Activated CD4-positive, alpha-beta T cell treated with anti-CD3 and anti-CD28 coated beads, Interleukin-2, amount 50 U/mL, for 24 hours (primary cell): Measurements from ENCODE around the gene HDAC1.

Experiments
- DNase-seq, 2 donors: peaks; one replicate each; pipeline ENCODE4 v3.0.0-alpha.2; 2020; ENCODE audit warnings: low read depth in 1 of 2, low spot score in 1 of 2

The HDAC1 gene

DNA sequence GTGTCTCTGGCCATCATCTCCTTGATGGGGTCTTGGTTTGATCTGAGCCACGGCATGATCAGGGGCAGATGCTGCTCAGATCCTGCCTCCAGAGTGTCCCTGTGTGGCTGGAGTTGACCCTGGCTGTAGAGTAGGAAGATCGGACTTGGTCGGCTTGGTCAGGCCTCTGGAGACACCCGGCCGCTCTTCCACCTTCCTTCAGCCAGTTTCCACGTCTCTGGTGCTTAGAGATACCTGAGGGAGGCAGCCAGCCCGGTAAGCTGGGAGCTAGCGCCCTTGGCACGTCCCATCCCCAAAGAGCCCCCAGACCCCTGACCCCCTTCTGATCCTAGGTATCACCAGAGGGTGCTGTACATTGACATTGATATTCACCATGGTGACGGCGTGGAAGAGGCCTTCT lies 35.3 kb downstream of the HDAC1 start:
- DNase-seq, result no peak

DNA sequence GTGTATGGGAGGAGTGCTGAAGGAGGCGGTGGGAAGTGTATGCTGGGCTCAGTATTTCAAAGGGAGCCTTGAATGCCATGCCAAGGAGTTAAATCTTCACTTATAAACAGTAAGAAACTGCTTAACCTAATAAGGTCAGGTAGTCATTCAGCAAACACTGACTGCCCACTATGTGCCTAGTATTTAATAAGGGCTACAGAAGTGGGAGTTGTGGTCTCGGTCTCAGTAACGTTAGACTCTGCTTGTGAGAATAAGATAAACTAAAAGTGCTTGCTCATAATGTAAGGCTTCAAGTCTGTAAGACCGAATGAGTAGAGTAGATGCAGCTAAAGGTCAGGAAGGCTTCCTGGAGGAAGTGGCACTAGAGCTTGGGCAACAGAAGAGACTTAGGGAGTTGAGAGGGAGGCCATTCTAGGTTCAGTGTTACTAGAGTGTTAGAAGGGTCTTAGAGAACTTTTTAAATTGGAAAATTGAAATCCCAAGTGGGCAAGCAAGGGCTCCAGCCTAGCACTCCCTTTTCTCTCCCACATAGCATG lies 38.1 kb downstream of the HDAC1 start:
- DNase-seq, result no peak

DNA sequence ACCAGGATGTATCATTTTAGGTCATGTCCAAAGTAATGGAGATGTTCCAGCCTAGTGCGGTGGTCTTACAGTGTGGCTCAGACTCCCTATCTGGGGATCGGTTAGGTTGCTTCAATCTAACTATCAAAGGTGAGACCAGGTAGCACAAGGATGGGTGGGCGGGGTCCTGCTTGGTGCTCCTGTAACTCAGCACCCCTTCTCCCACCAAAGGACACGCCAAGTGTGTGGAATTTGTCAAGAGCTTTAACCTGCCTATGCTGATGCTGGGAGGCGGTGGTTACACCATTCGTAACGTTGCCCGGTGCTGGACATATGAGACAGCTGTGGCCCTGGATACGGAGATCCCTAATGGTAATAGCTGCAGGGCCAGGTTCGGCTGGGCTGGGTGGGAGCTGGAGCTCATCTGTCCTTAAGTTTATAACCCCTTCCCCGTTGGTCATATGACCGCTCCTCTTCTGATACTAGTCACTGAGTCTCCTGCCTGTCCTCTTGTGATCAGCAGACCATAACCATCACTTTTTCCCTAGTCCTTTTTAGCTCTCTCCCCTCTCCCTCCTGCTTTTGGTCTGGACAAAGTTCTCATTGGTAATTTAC lies 38.8 kb downstream of the HDAC1 start:
- DNase-seq, result no peak

DNA sequence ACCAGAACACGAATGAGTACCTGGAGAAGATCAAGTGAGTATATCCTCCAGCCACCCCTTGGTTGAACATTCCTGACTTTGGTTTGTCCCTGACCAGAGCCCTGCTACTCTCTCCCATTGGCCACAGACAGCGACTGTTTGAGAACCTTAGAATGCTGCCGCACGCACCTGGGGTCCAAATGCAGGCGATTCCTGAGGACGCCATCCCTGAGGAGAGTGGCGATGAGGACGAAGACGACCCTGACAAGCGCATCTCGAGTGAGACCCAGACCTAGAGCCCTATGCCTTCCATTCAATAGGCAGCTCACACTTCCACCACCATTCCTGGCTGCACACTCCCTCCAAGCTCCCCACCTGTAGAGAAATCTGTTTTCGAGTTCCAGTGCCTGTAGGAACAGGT lies 39.7 kb downstream of the HDAC1 start:
- no peak for DNase-seq

DNA sequence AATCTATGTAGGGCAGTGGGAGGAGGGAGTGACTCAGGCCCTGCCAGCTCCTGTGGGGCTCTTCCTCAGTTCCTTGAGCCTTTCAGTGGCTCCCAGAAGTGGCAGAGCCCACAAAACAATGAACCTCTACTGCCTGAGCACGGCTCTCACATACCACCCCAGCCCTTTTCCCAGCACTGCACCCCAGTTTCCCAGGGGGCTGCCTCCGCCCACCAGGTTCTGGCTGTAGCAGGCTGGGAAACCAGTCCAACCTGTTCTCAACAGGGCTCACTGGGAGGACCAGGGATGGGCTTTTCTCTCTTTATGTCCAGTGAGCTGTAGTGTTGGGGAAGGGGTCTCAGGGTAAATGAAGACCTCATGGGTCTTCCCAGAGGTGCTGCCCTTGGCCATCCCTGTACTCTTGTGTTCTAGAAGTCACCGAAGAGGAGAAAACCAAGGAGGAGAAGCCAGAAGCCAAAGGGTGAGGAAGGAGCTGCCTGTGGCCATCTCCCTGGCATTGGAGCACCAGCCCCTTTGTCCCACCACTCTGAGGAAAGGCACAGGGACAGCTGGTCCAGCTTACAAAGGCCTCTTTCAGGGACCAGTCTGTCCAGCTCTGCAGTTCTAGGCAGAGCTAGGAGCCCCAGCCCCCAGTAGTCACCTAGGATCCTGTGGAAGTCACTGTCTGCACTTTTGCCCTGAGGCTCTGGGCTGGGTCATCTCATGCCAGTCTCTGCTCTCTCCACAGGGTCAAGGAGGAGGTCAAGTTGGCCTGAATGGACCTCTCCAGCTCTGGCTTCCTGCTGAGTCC lies 40.6 kb downstream of the HDAC1 start:
- DNase-seq, result no peak

DNA sequence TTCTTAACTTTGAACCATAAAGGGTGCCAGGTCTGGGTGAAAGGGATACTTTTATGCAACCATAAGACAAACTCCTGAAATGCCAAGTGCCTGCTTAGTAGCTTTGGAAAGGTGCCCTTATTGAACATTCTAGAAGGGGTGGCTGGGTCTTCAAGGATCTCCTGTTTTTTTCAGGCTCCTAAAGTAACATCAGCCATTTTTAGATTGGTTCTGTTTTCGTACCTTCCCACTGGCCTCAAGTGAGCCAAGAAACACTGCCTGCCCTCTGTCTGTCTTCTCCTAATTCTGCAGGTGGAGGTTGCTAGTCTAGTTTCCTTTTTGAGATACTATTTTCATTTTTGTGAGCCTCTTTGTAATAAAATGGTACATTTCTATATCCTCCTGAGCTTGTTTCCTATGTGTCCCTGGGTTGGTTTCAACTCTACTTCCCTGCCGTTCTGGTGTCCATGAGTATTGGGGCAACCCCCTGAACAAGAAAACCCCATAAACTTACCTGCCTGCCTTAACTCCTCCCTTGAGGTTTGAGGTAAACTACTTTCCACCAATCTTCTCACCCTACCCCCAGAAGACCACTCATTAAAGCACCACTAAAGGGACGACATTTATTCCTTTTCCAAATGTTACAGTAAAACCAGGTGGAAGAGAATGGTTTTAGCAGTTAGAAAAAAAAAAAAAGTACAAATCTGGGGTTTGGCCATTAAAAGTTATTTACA lies 41.5 kb downstream of the HDAC1 start:
- DNase-seq, result no peak

DNA sequence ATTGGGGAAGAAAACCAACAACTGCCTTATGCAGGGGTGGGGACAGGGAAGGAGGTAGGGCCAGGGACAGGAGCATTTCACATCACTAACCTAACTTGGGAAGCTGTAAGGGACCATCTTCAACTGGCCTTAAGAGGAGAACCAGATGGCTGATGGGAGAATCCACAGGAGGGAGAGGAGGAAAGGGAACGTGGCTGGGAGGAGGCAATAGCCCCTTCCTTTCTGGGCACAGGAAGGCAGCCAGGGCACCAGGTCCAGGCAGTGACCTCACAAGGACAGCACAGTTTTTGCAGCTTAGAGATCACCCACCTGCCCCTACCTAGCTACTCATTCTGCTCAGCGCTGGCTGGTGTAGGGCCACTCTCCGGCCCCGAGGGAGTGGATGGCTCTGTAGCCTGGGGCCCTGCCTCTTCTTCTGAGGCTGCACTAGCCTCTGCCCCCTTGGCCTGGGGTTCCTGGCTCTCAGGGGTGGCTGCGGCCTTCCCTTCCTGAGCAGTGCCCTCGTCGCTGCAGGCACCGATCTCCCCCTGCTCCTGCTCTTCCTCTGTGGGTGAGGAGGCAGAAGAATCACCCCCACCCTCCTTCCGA lies 42.5 kb downstream of the HDAC1 start:
- no peak for DNase-seq

DNA sequence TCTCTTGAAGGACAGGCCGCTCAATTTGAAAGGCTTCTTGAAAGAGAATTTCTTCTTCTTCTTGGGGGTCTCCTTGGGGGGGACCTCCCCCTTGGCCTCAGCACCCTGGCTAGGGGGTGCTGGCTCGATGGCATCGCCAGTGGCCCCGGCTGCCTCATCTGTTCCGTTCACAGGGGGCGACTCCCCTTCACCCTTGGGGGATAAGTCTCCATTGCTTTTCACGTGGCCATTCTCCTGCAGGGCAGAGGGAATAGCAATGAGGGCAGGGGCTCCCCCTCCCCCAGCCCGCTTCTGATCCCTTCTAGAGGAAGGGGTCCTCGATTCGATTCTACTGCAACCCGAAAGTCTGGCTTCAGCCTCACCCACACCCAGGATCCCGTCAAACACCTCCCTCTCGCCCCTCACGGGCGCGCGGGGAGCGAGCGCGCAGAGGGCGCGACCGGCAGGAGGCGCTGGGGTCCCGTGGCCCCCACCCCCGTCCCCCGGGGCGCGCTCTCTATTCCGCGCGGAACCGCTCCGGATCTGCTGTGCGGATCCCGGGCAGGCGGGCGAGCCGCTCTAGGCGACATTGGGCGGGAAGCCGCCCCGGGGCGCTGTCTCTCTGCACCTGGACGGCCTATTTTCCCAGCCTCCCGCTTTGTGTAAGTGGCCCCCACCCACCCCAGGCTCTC lies 43.1 kb downstream of the HDAC1 start:
- peak; percentile 27 to 29 for DNase-seq

DNA sequence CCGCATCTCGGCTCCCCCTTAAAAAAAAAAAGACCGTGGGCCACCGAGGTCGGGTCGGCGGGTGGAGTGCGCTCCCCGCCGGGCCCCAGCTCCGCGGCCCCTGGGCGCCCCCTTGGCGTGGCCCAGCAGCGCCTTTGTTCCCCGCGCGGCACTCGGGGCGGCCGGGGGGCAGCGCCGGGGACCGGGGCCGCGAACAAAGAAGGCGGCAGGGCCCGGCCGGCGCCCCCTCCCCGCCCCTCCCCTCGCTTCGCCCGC lies 43.6 kb downstream of the HDAC1 start:
- DNase-seq, result no peak

DNA sequence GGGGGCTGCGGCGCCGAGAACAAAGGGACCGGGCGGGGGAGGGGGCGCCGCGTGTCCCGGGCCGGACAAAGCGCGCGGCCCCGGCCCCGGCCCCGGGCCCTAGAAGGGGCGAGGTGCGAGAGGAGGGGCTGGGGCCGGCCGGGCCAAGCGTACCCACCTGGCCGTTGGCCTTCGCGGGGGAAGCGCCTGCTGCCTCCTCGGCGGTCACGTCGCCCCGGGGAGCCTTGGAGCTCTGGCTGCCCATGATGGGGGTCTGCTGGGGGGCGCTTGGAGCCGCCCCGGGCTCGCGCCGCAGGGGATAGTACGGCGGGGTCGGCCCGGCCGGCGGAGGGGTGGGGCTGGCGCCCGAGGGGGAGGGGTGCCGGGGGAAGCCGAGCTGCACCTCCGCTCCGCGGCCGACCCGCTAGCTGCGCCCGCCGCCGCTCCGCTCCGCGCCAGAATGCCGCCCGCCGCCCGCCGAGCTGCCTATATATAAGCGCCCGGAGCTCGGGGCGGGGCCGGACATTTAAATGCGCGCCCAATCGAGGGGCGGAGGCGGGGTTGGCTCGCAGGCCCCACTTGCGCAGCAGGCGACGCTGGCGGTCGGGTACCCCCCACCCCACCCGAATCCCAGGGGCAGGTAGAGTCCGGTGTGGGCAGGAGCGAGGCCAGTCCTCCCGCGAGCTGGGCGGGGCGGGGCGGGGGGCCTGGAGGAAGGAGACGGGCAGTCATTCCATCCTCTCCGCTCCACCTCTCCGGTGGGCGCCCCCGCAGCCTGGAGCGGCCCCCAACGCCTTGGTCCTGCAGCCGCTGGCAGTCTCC lies 44.1 kb downstream of the HDAC1 start, which contains the start of gene MARCKSL1:
Gene MARCKSL1 (minus strand): TSS at position 444 of the 801 bp plus-strand sequence. CDS start 200 bp downstream, at position 244.
- DNase-seq, result peak; percentile 74 to 76

DNA sequence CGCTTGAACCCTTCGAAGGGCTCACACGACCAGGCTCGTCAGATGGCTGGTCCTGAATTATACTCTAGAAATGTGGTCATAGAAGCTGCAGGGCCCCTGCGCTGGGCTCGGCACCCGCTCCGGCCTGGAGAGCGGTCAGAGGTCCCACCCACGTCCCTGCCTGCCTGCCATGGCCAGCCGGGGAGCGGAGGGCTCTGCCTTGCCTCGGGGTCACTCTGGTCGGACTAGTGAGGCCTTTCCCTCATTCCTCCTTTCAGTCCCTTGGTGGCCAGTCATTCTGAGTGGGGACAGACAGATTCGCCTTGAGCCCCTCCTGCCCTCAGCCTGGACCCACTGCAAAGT lies 44.7 kb downstream of the HDAC1 start:
- DNase-seq, result no peak

DNA sequence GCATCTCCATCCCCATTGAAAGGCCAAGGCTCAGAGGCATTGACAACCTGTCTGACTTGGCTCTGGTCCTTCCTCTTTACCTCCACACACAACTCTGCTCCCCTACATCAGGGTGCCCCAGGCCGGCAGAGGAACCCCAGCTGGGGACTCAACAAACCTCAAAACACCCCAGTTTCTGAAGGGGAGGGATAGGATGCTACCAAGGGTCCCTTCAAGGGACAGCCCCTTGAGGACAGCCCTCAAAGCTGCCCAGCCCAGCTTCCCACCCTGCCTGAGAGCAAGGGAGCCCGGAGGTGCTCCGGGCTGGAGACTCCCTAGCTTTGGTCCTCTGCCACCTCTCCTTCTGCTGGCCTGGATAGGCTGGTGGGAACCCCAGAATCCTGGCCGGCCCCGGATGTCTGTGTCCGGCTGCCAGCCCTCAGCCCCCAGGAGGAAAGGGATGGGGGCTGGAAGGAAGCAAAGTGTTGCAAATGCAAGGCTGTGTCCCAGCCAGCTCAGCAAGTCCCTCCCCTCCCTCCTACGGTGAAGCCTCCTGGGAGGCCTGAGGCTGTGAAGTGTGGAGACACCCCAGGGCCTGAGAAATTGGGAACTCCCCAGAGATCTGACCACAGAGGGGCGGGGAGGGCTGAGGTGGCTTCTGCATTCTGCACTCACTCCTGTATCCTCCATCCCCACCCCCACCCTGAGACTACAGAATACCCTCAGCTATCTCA lies 45.2 kb downstream of the HDAC1 start:
- peak in 1 of 2 donors; percentile 44 for DNase-seq

DNA sequence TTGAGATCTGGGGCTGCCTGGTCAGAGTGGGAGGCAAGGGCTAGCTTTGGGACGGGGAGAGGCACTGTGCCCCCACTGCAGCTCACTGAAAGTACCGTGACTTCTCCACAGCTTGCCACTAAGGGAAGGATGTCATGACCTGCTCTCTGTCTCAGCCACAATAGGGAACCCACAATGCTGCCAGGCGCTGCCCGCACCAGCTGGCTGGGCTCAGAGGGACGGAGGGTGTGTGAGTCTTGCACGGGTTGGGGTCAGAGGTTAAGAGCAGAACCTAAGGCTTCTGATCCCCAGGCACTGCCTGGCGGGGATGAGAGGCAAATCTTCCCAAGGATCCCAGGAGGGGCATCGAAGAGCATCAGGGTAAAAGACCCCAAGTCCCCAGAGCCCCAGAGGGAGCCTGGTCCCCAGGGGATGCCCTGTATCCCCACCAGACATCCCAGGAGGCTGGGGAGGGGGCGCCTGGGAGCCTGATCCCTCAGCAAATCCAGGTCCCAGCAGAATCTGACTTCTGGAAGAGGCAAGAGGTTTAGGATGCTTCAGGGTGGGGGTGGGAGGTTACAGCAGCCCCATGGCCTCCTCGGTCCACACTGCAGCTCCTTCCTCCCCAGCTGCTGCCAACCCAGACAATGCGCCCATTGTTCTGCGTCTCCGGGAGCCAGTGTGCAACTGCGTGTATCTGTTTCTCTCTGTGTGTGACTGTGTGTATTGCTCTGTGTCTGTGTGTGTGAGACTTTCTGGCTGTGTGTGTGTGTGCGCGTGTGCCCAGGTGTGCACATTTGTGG lies 46.2 kb downstream of the HDAC1 start:
- DNase-seq, result no peak

DNA sequence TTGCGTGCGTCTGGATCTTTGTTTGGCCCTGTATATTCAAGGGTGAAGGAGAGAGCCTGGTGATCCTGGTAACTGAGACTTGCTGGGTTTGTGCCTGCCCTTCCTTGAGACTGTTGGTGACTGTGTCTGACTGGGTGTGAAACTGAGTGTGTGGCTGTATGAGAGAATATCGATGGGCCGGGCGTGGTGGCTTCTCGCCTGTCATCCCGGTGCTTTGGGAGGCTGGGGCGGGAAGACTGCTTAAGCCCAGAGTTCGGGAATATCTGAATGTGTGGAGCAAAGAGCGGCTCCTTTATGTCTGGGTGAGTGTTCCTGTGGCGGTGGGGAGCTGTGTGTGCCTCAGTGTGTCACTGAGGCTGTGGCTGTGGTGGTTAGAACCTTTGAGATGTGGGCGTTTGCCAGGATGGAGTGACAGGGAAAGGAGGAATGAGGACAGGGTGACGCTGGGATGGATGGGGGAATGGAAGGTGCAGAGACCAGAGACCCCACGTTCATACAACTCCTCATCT lies 46.8 kb downstream of the HDAC1 start:
- DNase-seq, result no peak

DNA sequence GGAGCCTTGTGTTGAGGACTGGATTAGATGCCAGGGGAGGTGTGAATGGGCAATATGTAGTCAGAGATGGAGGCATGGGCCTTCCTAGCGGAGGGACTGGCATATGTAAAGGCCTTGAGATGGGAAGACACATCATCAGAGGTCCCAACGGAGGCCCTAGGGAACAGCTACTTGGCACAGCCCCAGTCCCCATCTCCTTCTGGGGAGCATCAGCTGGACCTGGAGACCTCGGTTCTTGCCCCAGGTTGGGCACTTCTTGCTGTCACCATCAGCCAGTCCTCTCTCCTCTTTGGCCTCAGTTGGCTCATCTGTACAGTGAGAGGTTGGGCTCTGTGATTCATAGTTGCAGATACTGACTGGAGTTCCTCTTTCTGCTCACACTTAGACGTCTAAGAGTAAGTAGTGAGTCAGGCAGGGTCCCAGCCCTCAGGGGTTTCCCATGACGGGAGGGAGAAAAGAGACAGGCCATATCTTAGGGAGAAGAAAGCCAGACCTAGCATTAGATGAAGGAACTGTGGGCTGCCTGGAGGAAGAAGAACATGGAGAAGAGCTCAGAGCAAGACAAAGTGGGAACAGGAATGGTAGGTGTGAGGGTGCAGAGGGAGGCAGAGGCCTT lies 47.6 kb downstream of the HDAC1 start:
- peak in 1 of 2 donors; percentile 40 for DNase-seq

DNA sequence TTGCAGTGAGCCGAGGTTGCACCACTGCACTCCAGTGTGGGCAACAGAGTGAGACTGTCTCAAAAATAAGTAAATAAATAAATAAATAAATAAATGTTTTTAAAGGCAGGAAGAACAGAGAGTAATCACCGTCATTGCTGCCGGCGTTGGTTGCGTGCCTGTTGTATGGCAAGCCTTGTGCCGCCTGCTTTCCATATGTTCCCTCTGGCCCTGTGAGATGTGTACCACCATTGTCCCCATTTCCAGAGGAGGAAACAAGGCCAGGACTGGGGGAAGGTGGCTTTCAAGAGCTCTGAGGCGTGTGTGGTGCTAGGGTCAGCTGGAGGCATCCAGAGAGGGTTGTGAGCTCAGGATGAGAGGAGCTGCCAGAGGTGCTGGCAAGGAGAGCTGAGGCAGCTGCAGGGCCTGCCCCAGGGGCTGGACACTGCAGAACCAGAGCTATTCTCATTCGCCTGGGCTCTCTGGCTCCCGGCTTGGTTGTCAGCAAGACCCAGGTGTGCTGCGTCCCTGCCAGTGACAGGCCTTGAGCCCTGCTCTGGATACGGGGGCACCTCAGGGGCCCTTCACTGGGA lies 49.4 kb downstream of the HDAC1 start:
- DNase-seq, result no peak

DNA sequence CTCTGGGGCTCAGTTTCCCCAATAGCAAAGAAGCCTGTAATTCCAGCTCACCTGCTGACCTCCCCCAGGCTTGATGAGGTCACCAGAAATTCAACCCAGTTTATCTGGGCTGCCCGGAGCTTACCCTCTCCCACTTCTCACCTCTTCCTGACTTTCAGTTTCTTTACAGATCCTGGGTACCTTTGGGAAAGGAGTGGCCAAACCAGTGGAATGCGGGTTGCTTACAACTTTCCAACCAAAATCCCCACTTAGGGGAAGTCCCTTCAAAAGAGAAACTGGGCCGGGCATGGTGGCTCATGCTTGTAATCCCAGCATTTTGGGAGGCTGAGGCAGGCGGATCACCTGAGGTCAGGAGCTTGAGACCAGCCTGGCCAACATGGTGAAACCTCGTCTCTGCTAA lies 50.1 kb downstream of the HDAC1 start:
- DNase-seq, result no peak

DNA sequence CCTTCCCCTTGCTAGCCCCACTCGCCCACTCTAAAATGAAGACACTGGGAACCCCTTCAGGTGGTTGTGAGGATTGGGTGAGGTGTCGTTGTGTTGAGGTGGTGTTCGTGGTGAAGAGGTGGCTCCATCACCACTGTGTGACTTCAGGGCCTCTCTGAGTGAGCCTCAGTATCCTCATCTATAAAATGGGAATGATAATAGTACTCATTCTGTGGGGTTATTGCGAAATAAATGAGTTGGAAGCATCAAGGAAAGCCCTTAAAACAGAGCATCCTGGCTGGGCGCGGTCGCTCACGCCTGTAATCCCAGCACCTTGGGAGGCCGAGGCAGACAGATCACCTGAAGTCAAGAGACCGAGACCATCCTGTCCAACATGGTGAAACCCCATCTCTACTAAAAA lies 50.8 kb downstream of the HDAC1 start:
- DNase-seq, result no peak
